Measurements from ENCODE around the gene KCNJ18.
"Not testable (repeated sequence)": the region's sequence is repeated elsewhere in the genome, so short reads cannot be mapped to it uniquely, and the experiment has no call there.

GRCh38 chr17:21692704-21693065 is 362 bp downstream of the KCNJ18 start:
- TF ChIP-seq CTCF (IDR thresholded peaks at IDR 0.05 in 4 of 5, conservative IDR thresholded peaks at IDR 0.05 in 1 of 5); POLR2A (IDR thresholded peaks at IDR 0.05): not testable (repeated sequence)

All from gastrocnemius medialis (tissue), 4 donors.